Diencephalon (tissue), 1 donor: Measurements from ENCODE around the gene BCO2. TPM values are rescaled to one million over a fixed set of nuclear protein-coding genes. Genes with fewer than 3 reads are reported as not detected.

Experiments
- small RNA-seq: library from RNA; depleted of rRNA; stranded (forward); fragments of <200 nt; gene quantifications from one replicate; pipeline ENCODE3, GENCODE V24; 2014
- total RNA-seq: library from RNA; depleted of rRNA; stranded (reverse); fragments of >200 nt; gene quantifications from one replicate; pipeline ENCODE4 v1.2.3, GENCODE V29; 2014

BCO2 gene, protein sequence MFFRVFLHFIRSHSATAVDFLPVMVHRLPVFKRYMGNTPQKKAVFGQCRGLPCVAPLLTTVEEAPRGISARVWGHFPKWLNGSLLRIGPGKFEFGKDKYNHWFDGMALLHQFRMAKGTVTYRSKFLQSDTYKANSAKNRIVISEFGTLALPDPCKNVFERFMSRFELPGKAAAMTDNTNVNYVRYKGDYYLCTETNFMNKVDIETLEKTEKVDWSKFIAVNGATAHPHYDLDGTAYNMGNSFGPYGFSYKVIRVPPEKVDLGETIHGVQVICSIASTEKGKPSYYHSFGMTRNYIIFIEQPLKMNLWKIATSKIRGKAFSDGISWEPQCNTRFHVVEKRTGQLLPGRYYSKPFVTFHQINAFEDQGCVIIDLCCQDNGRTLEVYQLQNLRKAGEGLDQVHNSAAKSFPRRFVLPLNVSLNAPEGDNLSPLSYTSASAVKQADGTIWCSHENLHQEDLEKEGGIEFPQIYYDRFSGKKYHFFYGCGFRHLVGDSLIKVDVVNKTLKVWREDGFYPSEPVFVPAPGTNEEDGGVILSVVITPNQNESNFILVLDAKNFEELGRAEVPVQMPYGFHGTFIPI
- total RNA-seq, result 21.0 TPM

GRCh38 chr11:112174789-112175598 is at the start of gene BCO2:
TSS of gene BCO2 (plus strand) at chr11:112175512. CDS start at chr11:112175602, 90 bp downstream.

GRCh38 chr11:112163875-112164685 is 11.2 kb upstream of the BCO2 start, which contains the start of gene IL18:
TSS of gene IL18 (minus strand) at chr11:112164094. CDS start at chr11:112155053, 9,041 bp downstream.

GRCh38 chr11:112167145-112167544 is 8.2 kb upstream of the BCO2 start, which contains the start of gene TEX12:
TSS of gene TEX12 (plus strand) at chr11:112167372. CDS start at chr11:112169269, 1,897 bp downstream.

GRCh38 chr11:112226062-112226830 is 50.9 kb downstream of the BCO2 start, which contains the start of gene PTS:
TSS of gene PTS (plus strand) at chr11:112226428. CDS start at chr11:112226444, 16 bp downstream.

GRCh38 chr11:112260490-112260889 is 85.2 kb downstream of the BCO2 start, which contains the start of gene PLET1:
TSS of gene PLET1 (minus strand) at chr11:112260860. CDS start at chr11:112260589, 271 bp downstream.

Small RNA genes lying within 50 kb of the gene (small RNA-seq; reads per million reads assigned to genes)
- not detected for gene MRPS36P4

Other genes with a start within 250 kb of the BCO2 start
- 91.6 TPM for gene DIXDC1, start 238.2 kb upstream of the BCO2 start, total RNA-seq
- 67.1 TPM for gene DLAT, start 150.1 kb upstream of the BCO2 start, total RNA-seq
- 7.2 TPM for gene PIH1D2, start 101.5 kb upstream of the BCO2 start, total RNA-seq
- gene NKAPD1, start 101.2 kb upstream of the BCO2 start, total RNA-seq, result 39.0 TPM
- gene TIMM8B, start 88.8 kb upstream of the BCO2 start, total RNA-seq, result 55.1 TPM
- 62.5 TPM for gene SDHD, start 88.6 kb upstream of the BCO2 start, total RNA-seq
- 1.8 TPM for gene IL18, start 11.4 kb upstream of the BCO2 start, total RNA-seq
- 1.8 TPM for gene TEX12, start 8.1 kb upstream of the BCO2 start, total RNA-seq
- 53.1 TPM for gene PTS, start 50.9 kb downstream of the BCO2 start, total RNA-seq
- gene PLET1, start 85.3 kb downstream of the BCO2 start, total RNA-seq, result not detected